Prostate gland (tissue), 2 donors: ENCODE data around the gene RNF26.

Experiments used
- POLR2A ChIP-seq: fragments of 450-650 bp; IDR thresholded peaks from one replicate; pipeline ENCODE4 v1.6.1; 2016; ENCODE audit warnings: antibody characterized with exemption, mild to moderate bottlenecking
- POLR2AphosphoS5 ChIP-seq: sonication (generic); formaldehyde crosslinking; IDR thresholded peaks from one replicate; pipeline ENCODE4 v1.6.1; 2017; ENCODE audit warnings: antibody characterized with exemption
- TF ChIP-seq, protein P1 (sequence below), 4 experiments: fragments of 200-600 bp in 2 of 4; fragments of 450-650 bp in 2 of 4; sonication (generic) in 2 of 4; IDR thresholded peaks; 1 replicate in 3 of 4; 2 replicates in 1 of 4; pipeline ENCODE4 v1.5.1; 2016 to 2019; ENCODE audit warnings: antibody characterized with exemption in 4 of 4, mild to moderate bottlenecking in 2 of 4, moderate library complexity in 2 of 4

- TF ChIP-seq, protein P1, sequence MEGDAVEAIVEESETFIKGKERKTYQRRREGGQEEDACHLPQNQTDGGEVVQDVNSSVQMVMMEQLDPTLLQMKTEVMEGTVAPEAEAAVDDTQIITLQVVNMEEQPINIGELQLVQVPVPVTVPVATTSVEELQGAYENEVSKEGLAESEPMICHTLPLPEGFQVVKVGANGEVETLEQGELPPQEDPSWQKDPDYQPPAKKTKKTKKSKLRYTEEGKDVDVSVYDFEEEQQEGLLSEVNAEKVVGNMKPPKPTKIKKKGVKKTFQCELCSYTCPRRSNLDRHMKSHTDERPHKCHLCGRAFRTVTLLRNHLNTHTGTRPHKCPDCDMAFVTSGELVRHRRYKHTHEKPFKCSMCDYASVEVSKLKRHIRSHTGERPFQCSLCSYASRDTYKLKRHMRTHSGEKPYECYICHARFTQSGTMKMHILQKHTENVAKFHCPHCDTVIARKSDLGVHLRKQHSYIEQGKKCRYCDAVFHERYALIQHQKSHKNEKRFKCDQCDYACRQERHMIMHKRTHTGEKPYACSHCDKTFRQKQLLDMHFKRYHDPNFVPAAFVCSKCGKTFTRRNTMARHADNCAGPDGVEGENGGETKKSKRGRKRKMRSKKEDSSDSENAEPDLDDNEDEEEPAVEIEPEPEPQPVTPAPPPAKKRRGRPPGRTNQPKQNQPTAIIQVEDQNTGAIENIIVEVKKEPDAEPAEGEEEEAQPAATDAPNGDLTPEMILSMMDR (IDR thresholded peaks at IDR 0.05) = no peak
- TF ChIP-seq POLR2AphosphoS5 (no peak), POLR2A (no peak)
These were observed 35.0 kb downstream of the RNF26 start for GRCh38 chr11:119369132-119369925.
